Smooth muscle cell of trachea (primary cell): ENCODE measurements around the gene CELSR1. TPM values are rescaled to one million over a fixed set of nuclear protein-coding genes. Genes with fewer than 3 reads are reported as not detected.

Experiments
- total RNA-seq: library from RNA; depleted of rRNA; stranded (reverse); fragments of >200 nt; gene quantifications from 2 replicates; pipeline ENCODE4 v1.2.1, GENCODE V29; 2014

Gene CELSR1, protein sequence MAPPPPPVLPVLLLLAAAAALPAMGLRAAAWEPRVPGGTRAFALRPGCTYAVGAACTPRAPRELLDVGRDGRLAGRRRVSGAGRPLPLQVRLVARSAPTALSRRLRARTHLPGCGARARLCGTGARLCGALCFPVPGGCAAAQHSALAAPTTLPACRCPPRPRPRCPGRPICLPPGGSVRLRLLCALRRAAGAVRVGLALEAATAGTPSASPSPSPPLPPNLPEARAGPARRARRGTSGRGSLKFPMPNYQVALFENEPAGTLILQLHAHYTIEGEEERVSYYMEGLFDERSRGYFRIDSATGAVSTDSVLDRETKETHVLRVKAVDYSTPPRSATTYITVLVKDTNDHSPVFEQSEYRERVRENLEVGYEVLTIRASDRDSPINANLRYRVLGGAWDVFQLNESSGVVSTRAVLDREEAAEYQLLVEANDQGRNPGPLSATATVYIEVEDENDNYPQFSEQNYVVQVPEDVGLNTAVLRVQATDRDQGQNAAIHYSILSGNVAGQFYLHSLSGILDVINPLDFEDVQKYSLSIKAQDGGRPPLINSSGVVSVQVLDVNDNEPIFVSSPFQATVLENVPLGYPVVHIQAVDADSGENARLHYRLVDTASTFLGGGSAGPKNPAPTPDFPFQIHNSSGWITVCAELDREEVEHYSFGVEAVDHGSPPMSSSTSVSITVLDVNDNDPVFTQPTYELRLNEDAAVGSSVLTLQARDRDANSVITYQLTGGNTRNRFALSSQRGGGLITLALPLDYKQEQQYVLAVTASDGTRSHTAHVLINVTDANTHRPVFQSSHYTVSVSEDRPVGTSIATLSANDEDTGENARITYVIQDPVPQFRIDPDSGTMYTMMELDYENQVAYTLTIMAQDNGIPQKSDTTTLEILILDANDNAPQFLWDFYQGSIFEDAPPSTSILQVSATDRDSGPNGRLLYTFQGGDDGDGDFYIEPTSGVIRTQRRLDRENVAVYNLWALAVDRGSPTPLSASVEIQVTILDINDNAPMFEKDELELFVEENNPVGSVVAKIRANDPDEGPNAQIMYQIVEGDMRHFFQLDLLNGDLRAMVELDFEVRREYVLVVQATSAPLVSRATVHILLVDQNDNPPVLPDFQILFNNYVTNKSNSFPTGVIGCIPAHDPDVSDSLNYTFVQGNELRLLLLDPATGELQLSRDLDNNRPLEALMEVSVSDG (N-terminal part only)
- 0.73 and 1.5 TPM in 2 replicates for total RNA-seq

DNA sequence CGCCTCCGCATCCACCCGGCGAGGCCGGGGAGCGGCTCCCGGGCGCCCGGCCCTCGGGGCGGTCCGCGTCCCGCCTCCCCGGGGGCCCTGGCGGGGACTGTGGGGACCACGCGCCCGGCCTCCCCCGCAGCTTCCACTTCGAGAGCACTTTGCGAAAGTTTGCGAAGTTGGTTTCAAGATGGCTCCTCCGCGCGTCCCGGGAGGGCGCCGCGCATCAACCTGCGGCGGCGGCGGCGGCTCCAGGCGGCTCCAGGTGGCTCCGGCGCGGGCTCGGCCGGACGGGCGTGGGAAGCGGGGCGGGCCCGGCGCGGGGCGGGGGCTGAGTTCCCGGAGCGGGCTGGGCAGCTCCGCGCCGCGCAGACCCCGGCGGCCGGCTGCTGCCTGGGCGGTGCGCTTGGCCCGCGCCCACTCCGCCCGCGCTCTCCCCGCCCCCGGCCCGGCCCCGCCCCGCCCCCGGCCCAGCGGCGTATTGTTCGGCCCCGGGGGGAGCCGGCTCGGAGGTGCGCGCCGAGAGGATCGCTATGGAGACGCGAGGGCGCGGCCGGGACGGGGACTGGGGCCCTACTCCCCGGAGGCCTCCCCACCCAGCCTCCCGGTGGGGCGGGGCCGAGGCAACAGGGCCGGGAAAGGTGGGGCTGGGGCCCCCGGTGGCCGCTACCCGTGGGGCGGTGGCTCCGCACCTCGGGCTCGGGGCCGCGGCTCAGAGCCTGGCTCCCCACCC, at the start of gene CELSR1:
CELSR1 (minus strand) TSS at position 396 of the 721 bp plus-strand sequence. CDS start 450 bp downstream, outside the sequence.

DNA sequence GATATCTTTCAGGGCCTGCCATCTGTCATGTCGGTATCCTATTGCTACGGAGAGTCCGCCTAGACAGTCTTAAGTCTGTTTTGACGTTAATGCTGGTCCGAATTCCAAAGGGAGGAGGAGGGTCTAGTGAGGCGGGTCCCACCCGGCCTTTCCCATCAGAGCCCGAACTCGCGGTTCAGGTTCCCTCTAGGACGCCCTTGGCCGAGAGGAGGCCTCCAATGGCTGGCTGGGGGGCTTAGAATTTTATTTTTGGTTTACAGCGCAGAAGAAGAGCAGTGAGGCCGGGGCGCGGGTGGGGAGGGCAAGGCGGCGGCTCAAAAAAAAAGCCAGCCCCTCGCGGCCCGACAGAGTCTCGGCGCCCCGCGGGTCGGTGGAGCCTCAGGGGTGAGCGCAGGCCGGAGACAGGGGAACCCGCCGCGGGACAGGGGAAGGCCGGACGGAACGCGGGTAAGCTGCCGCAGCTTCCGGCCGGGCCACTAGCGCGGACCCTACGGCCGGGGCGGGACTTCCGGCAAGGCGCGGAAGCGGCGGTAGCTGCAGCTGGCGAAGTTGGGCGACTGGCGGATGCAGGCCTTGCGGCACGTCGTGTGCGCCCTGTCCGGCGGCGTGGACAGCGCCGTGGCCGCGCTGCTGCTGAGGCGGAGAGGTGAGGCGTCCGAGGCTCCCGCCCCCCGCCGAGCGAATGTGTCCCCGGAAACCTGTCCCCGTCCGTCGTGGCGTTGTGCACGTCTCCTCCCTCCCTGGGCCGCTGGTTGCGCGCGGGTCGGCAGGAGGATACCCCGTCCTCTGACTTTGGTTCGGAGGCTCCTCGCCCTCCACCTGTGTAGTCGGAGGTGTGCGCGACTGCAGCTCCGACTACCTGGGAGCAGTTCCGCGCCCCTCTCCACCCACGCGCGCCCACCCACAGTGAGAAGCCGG, 202.0 kb downstream of the CELSR1 start, which contains the start of gene TRMU:
TRMU (plus strand) TSS at position 514 of the 918 bp plus-strand sequence; CDS start at position 565, 51 bp downstream.

Other genes with a start within 250 kb of the CELSR1 start
- 0.50 and 10.5 TPM in 2 replicates for gene GTSE1, start 240.8 kb downstream of the CELSR1 start, total RNA-seq
- gene TRMU, start 201.9 kb downstream of the CELSR1 start, total RNA-seq = 30.1 and 31.7 TPM in 2 replicates
- 35.2 and 91.1 TPM in 2 replicates for gene GRAMD4, start 82.8 kb upstream of the CELSR1 start, total RNA-seq
- 28.2 and 47.3 TPM in 2 replicates for gene CERK, start 200.6 kb upstream of the CELSR1 start, total RNA-seq
- 14.5 and 22.0 TPM in 2 replicates for gene TBC1D22A, start 225.0 kb upstream of the CELSR1 start, total RNA-seq